ENCODE results near the gene TMPRSS11D.

TMPRSS11D gene

DNA sequence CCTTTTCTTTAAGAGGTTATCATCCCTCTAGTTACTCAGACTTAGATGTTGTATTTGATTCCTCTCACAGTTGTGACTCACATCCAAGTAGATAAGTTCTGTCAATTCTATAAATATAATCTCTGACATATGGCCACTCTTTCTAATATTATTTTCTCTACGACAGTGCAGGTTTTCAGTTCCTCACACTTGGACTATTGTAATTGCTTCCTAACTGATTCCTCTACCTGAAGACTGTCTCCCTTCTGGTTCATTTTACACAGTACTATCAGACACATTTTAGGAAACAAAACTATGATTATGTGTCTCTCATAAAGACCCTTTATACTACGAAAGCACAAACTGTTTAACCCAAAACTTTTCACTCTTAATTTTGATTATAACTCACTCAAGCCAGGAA lies 98.3 kb downstream of the TMPRSS11D start:
- Histone ChIP-seq H3K4me3 (no peak overlapping the region), H3K36me3 (peaks cover 0 to 10% (median 0%) of the 10 kb centered on the region in 3 donors), H3K27ac (no peak overlapping the region), H3K9me3 (no peaks in the 10 kb centered on the region), H3K4me1 (no peaks in the 10 kb centered on the region), H3K27me3 (no peaks in the 10 kb centered on the region)
- no peak for DNase-seq
- intact Hi-C loops (cut with DNase I; ENCODE audit: low total_unique reads): no loop called here
- TF ChIP-seq, protein P1, sequence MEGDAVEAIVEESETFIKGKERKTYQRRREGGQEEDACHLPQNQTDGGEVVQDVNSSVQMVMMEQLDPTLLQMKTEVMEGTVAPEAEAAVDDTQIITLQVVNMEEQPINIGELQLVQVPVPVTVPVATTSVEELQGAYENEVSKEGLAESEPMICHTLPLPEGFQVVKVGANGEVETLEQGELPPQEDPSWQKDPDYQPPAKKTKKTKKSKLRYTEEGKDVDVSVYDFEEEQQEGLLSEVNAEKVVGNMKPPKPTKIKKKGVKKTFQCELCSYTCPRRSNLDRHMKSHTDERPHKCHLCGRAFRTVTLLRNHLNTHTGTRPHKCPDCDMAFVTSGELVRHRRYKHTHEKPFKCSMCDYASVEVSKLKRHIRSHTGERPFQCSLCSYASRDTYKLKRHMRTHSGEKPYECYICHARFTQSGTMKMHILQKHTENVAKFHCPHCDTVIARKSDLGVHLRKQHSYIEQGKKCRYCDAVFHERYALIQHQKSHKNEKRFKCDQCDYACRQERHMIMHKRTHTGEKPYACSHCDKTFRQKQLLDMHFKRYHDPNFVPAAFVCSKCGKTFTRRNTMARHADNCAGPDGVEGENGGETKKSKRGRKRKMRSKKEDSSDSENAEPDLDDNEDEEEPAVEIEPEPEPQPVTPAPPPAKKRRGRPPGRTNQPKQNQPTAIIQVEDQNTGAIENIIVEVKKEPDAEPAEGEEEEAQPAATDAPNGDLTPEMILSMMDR (IDR thresholded peaks at IDR 0.05): no peak

GRCh38 chr4:67779631-67780030 lies 104.2 kb downstream of the TMPRSS11D start:
- no peak for DNase-seq
- Histone ChIP-seq H3K27me3 (no peaks in the 10 kb centered on the region), H3K4me3 (no peak overlapping the region), H3K27ac (no peak overlapping the region), H3K9me3 (no peaks in the 10 kb centered on the region), H3K4me1 (no peaks in the 10 kb centered on the region), H3K36me3 (no peaks in the 10 kb centered on the region)
- TF ChIP-seq, protein P1 (IDR thresholded peaks at IDR 0.05): no peak
- intact Hi-C loops (cut with DNase I; ENCODE audit: low total_unique reads): no loop called here

GRCh38 chr4:67776746-67777145 lies 107.1 kb downstream of the TMPRSS11D start:
- no peak overlapping the region for H3K27ac ChIP-seq
- no peak for DNase-seq
- H3K36me3 ChIP-seq: no peaks in the 10 kb centered on the region
- intact Hi-C loops (cut with DNase I; ENCODE audit: low total_unique reads): no loop called here
- no peaks in the 10 kb centered on the region for H3K4me1 ChIP-seq
- H3K4me3 ChIP-seq: no peak overlapping the region
- TF ChIP-seq, protein P1 (IDR thresholded peaks at IDR 0.05): no peak
- no peaks in the 10 kb centered on the region for H3K9me3 ChIP-seq
- no peaks in the 10 kb centered on the region for H3K27me3 ChIP-seq
